SU-DHL-6 (cell line): ENCODE measurements around the gene HLA-DOA.

Experiments used
- CTCF ChIP-seq: fragments of 200-600 bp; sonication (generic); IDR thresholded peaks from one replicate; pipeline ENCODE4 v1.5.1; 2017; ENCODE audit warnings: antibody characterized with exemption, mild to moderate bottlenecking, low read length, moderate library complexity; ENCODE audit not compliant: insufficient read depth, poor library complexity, severe bottlenecking
- EZH2phosphoT487 ChIP-seq: fragments of 200-600 bp; sonication (generic), shearing (Covaris generic); conservative IDR thresholded peaks from 2 replicates; pipeline ENCODE4 v1.6.1; 2018; ENCODE audit warnings: mild to moderate bottlenecking, antibody characterized with exemption, low read length, moderate library complexity, mixed read lengths

- TF ChIP-seq CTCF (no peak), EZH2phosphoT487 (no peak)
These were observed 30.8 kb upstream of the HLA-DOA start for GRCh38 chr6:33040157-33040556.
